ENCODE results near the gene NUPR2.
A peak's percentile ranks its signal among the peaks of the same experiment; 100 is the strongest.
"Not testable (repeated sequence)": the region's sequence is repeated elsewhere in the genome, so short reads cannot be mapped to it uniquely, and the experiment has no call there.

NUPR2 gene

GRCh38 chr7:56097700-56098099 lies 18.5 kb downstream of the NUPR2 start:
- no peak overlapping the region for H3K4me3 ChIP-seq (ENCODE audit: low read depth, low read length)
- DNase-seq (ENCODE audit: low read depth): peak; percentile 40
- TF ChIP-seq MYC (IDR thresholded peaks at IDR 0.05; ENCODE audit: low read depth, low read length) (no peak), MAX (IDR thresholded peaks at IDR 0.05; ENCODE audit: low read depth, low read length) (no peak), POLR2A (IDR thresholded peaks at IDR 0.05; ENCODE audit: extremely low read depth, insufficient read length) (no peak)
- TF ChIP-seq, protein P1, sequence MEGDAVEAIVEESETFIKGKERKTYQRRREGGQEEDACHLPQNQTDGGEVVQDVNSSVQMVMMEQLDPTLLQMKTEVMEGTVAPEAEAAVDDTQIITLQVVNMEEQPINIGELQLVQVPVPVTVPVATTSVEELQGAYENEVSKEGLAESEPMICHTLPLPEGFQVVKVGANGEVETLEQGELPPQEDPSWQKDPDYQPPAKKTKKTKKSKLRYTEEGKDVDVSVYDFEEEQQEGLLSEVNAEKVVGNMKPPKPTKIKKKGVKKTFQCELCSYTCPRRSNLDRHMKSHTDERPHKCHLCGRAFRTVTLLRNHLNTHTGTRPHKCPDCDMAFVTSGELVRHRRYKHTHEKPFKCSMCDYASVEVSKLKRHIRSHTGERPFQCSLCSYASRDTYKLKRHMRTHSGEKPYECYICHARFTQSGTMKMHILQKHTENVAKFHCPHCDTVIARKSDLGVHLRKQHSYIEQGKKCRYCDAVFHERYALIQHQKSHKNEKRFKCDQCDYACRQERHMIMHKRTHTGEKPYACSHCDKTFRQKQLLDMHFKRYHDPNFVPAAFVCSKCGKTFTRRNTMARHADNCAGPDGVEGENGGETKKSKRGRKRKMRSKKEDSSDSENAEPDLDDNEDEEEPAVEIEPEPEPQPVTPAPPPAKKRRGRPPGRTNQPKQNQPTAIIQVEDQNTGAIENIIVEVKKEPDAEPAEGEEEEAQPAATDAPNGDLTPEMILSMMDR (IDR thresholded peaks at IDR 0.05; ENCODE audit: low read depth, low read length): no peak

- DNase-seq (ENCODE audit: low read depth): peak; percentile 39
- TF ChIP-seq, protein P1 (IDR thresholded peaks at IDR 0.05; ENCODE audit: low read depth, low read length): no peak
- no peak within 1 kb of the TSS for H3K4me3 ChIP-seq (ENCODE audit: low read depth, low read length)
These were observed 23.3 kb downstream of the NUPR2 start, which contains the start of gene PHKG1 for GRCh38 chr7:56092789-56093531. Gene PHKG1 (minus strand): TSS chr7:56092952. CDS start chr7:56088941, 4,011 bp downstream.

- H3K4me3 ChIP-seq (ENCODE audit: low read depth, low read length); DNase-seq (ENCODE audit: low read depth): not testable (repeated sequence)
These were observed 23.8 kb downstream of the NUPR2 start for GRCh38 chr7:56092388-56092787.

GRCh38 chr7:56091591-56091990 lies 24.6 kb downstream of the NUPR2 start:
- TF ChIP-seq MAX (IDR thresholded peaks at IDR 0.05; ENCODE audit: low read depth, low read length) (no peak), MYC (IDR thresholded peaks at IDR 0.05; ENCODE audit: low read depth, low read length) (no peak), POLR2A (IDR thresholded peaks at IDR 0.05; ENCODE audit: extremely low read depth, insufficient read length) (no peak)
- TF ChIP-seq, protein P1 (IDR thresholded peaks at IDR 0.05; ENCODE audit: low read depth, low read length): no peak

DNA sequence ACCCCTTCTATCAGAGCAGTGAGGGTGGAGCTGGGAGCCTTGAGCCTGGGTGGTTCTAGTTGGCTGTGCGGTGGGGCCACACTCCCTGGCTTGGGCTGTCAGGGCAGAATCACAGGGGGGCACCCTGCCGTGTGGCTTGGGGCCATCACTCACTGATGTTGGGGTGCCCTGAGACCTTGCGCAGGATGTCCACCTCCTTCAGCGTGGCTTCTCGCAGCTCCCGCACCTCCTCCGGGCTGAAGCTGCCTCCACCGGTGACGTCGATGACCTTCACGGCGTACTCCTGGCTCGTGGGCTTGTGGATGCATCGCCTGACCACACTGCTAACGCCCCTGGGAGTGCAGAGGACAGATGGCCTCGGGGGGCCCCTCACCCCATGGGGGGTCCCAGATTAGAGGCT lies 28.8 kb downstream of the NUPR2 start:
- no peak for DNase-seq (ENCODE audit: low read depth)
- H3K4me3 ChIP-seq (ENCODE audit: low read depth, low read length): no peak overlapping the region
- no peak for TF ChIP-seq POLR2A (IDR thresholded peaks at IDR 0.05; ENCODE audit: extremely low read depth, insufficient read length)
- TF ChIP-seq, protein P1 (IDR thresholded peaks at IDR 0.05; ENCODE audit: low read depth, low read length): no peak
- TF ChIP-seq MYC (IDR thresholded peaks at IDR 0.05; ENCODE audit: low read depth, low read length): no peak
- TF ChIP-seq MAX (IDR thresholded peaks at IDR 0.05; ENCODE audit: low read depth, low read length): no peak

More at GRCh38 chr7:56091591-56091990, 24.6 kb downstream of the NUPR2 start:
- no peak overlapping the region for H3K4me3 ChIP-seq (ENCODE audit: low read depth, low read length)
- DNase-seq (ENCODE audit: low read depth): no peak

DNA sequence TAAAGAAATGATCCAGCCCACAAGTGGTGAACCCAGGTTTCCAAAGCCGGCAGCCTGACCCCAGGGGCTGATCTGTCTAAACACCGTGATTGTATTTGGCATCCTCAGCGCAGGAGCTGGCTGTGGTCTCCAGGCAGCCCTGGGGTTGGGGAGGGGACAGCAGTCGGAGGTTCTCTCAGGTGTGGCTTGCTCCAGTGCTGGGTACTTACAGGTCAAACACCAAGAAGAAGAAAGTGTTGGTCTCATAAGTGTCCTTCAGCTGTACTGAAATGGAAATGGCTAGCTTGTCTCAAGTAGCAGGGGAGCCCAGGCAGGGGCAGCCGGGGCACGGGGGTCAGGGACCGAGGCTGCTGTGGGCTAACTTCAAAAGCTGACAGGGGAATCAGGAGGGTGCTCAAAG lies 29.5 kb downstream of the NUPR2 start:
- DNase-seq (ENCODE audit: low read depth): no peak
- H3K4me3 ChIP-seq (ENCODE audit: low read depth, low read length): no peak overlapping the region
- TF ChIP-seq MYC (IDR thresholded peaks at IDR 0.05; ENCODE audit: low read depth, low read length) (no peak), MAX (IDR thresholded peaks at IDR 0.05; ENCODE audit: low read depth, low read length) (no peak), POLR2A (IDR thresholded peaks at IDR 0.05; ENCODE audit: extremely low read depth, insufficient read length) (no peak)
- TF ChIP-seq, protein P1 (IDR thresholded peaks at IDR 0.05; ENCODE audit: low read depth, low read length): no peak

Data from NB4 (cell line).